ENCODE measurements around the gene UMAD1.
"Not testable (repeated sequence)": the region's sequence is repeated elsewhere in the genome, so short reads cannot be mapped to it uniquely, and the experiment has no call there.

The UMAD1 gene

GRCh38 chr7:7675686-7676085 is 35.1 kb downstream of the UMAD1 start:
- H3K4me2 ChIP-seq (ENCODE audit: low read length), result no peak overlapping the region
- H3K27me3 ChIP-seq (ENCODE audit: control insufficient read depth, insufficient read depth, low read length), result no peaks in the 10 kb centered on the region
- no peak overlapping the region for H3K9ac ChIP-seq (ENCODE audit: low read depth, low read length)
- no peak overlapping the region for H3K4me3 ChIP-seq (ENCODE audit: low read length)
- H3K36me3 ChIP-seq (ENCODE audit: insufficient read depth, low read length), result no peaks in the 10 kb centered on the region
- no peaks in the 10 kb centered on the region for H3K9me3 ChIP-seq (replicated peaks; ENCODE audit: low read length)
- H3K4me1 ChIP-seq (ENCODE audit: control insufficient read depth, insufficient read depth, low read length), result no peaks in the 10 kb centered on the region

DNA sequence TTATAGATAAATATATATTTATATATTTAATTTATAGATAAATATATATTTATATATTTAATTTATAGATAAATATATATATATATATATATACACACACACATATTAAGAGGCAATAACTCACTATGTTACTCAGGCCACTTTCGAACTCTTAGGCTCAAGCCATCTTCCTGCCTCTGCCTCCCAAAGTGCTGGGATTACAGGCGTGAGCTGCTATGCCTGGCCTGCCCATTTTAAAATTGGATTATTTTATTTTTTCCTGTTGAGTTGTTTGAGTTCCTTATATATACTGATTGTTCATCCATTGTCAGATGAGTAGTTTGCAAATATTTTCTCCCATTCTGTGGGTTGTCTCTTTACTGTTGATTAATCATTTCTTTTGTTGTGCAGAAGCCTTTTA is 39.1 kb downstream of the UMAD1 start:
- not testable (repeated sequence) for H3K4me2 ChIP-seq (ENCODE audit: low read length); H3K9me3 ChIP-seq (replicated peaks; ENCODE audit: low read length); H3K4me3 ChIP-seq (ENCODE audit: low read length); H3K36me3 ChIP-seq (ENCODE audit: insufficient read depth, low read length); H3K9ac ChIP-seq (ENCODE audit: low read depth, low read length); H3K27me3 ChIP-seq (ENCODE audit: control insufficient read depth, insufficient read depth, low read length)
- H3K4me1 ChIP-seq (ENCODE audit: control insufficient read depth, insufficient read depth, low read length), result peaks cover 10% of the 10 kb centered on the region

- no peaks in the 10 kb centered on the region for H3K9me3 ChIP-seq (replicated peaks; ENCODE audit: low read length)
- peak overlapping the region; percentile 39 for H3K9ac ChIP-seq (ENCODE audit: low read depth, low read length)
- H3K4me2 ChIP-seq (ENCODE audit: low read length), result peak overlapping the region; percentile 65
- peaks cover 10% of the 10 kb centered on the region for H3K4me1 ChIP-seq (ENCODE audit: control insufficient read depth, insufficient read depth, low read length)
- no peak overlapping the region for H3K4me3 ChIP-seq (ENCODE audit: low read length)
- no peaks in the 10 kb centered on the region for H3K27me3 ChIP-seq (ENCODE audit: control insufficient read depth, insufficient read depth, low read length)
- no peaks in the 10 kb centered on the region for H3K36me3 ChIP-seq (ENCODE audit: insufficient read depth, low read length)
Observed at GRCh38 chr7:7681191-7681935, 40.8 kb downstream of the UMAD1 start.

GRCh38 chr7:7681936-7682329 is 41.4 kb downstream of the UMAD1 start:
- H3K4me2 ChIP-seq (ENCODE audit: low read length), result no peak overlapping the region
- H3K9ac ChIP-seq (ENCODE audit: low read depth, low read length), result peak overlapping the region; percentile 15
- no peaks in the 10 kb centered on the region for H3K36me3 ChIP-seq (ENCODE audit: insufficient read depth, low read length)
- H3K4me1 ChIP-seq (ENCODE audit: control insufficient read depth, insufficient read depth, low read length), result peaks cover 12% of the 10 kb centered on the region
- no peaks in the 10 kb centered on the region for H3K27me3 ChIP-seq (ENCODE audit: control insufficient read depth, insufficient read depth, low read length)
- no peak overlapping the region for H3K4me3 ChIP-seq (ENCODE audit: low read length)
- H3K9me3 ChIP-seq (replicated peaks; ENCODE audit: low read length), result no peaks in the 10 kb centered on the region

DNA sequence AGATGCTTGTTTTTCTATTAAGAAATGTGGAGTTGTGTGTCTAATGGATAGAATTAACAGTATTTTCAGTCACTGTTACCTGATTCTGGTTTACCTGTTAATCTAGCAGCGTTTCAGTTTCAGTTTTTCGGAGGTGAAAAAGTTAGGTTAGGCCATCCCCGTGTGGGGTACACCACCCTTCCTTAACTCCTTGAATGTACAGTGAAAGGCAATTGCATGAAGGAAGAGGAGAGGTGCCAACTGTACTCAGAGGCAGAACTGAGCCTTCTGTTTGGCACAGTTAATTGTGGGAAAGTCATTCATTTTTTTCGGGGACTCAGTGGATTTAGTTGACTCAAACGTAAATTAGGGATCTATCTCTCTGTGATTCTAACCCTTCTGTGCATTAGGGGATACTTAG is 42.3 kb downstream of the UMAD1 start:
- H3K4me1 ChIP-seq (ENCODE audit: control insufficient read depth, insufficient read depth, low read length), result peaks cover 15% of the 10 kb centered on the region
- no peaks in the 10 kb centered on the region for H3K9me3 ChIP-seq (replicated peaks; ENCODE audit: low read length)
- no peak overlapping the region for H3K9ac ChIP-seq (ENCODE audit: low read depth, low read length)
- no peaks in the 10 kb centered on the region for H3K27me3 ChIP-seq (ENCODE audit: control insufficient read depth, insufficient read depth, low read length)
- peak overlapping the region; percentile 53 for H3K4me2 ChIP-seq (ENCODE audit: low read length)
- no peaks in the 10 kb centered on the region for H3K36me3 ChIP-seq (ENCODE audit: insufficient read depth, low read length)
- H3K4me3 ChIP-seq (ENCODE audit: low read length), result no peak overlapping the region

DNA sequence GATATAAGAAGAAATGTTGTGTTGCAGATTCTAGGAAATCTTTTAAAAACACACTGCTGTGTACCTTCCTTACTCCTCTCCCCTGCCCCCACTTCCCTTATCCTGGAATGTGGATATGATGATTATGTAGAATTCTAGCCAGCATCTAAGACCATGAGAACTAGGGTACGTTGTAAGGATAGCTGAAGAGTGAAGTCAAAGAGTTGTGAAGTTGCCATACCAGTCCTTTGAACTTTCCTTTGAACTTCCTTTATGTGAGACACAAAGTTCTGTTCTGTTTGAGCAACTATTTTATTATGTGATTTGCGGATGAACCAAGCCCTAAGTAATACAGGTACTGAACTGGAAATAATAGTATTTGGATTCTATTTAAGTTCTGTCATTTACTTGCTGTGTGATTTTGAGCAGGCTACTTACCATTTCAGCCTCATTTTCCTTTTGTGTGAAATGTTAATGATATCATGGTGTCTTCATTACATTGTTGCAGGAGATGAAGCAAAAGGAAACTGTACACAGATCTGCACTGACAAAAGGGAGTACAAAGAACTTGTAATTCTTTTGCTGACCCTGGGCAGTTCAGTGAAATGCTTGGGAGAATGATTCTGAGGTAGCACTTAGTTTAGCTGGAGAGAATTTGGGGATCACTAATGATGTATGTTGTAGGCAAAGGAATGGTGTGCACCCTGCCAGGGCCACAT is 46.4 kb downstream of the UMAD1 start:
- Histone ChIP-seq H3K9ac (ENCODE audit: low read depth, low read length) (no peak overlapping the region), H3K4me3 (ENCODE audit: low read length) (no peak overlapping the region), H3K4me2 (ENCODE audit: low read length) (no peak overlapping the region), H3K4me1 (ENCODE audit: control insufficient read depth, insufficient read depth, low read length) (peaks cover 25% of the 10 kb centered on the region), H3K27me3 (ENCODE audit: control insufficient read depth, insufficient read depth, low read length) (no peaks in the 10 kb centered on the region), H3K9me3 (replicated peaks; ENCODE audit: low read length) (no peaks in the 10 kb centered on the region), H3K36me3 (ENCODE audit: insufficient read depth, low read length) (no peaks in the 10 kb centered on the region)

DNA sequence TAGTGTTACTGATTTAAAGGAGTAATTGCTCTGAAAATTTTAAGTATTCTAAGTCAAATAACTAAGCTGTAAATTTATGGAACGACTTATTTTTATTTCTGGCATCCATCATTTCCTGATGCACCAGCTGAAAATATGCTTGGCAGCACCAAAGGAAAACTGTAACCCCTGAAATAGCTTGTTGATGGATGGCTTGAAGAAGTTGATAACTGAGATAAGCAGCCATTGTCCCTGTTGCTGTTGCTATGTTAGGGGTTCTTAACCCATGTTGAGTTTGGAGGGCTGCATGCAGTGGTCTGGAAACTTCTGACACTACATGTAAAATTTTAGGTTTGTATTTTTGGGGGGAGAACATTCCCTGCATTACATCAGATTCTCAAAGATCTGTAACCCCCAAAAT is 47.2 kb downstream of the UMAD1 start:
- no peak overlapping the region for H3K4me2 ChIP-seq (ENCODE audit: low read length)
- peaks cover 22% of the 10 kb centered on the region for H3K4me1 ChIP-seq (ENCODE audit: control insufficient read depth, insufficient read depth, low read length)
- no peak overlapping the region for H3K9ac ChIP-seq (ENCODE audit: low read depth, low read length)
- H3K36me3 ChIP-seq (ENCODE audit: insufficient read depth, low read length), result no peaks in the 10 kb centered on the region
- H3K9me3 ChIP-seq (replicated peaks; ENCODE audit: low read length), result no peaks in the 10 kb centered on the region
- H3K4me3 ChIP-seq (ENCODE audit: low read length), result no peak overlapping the region
- no peaks in the 10 kb centered on the region for H3K27me3 ChIP-seq (ENCODE audit: control insufficient read depth, insufficient read depth, low read length)

DNA sequence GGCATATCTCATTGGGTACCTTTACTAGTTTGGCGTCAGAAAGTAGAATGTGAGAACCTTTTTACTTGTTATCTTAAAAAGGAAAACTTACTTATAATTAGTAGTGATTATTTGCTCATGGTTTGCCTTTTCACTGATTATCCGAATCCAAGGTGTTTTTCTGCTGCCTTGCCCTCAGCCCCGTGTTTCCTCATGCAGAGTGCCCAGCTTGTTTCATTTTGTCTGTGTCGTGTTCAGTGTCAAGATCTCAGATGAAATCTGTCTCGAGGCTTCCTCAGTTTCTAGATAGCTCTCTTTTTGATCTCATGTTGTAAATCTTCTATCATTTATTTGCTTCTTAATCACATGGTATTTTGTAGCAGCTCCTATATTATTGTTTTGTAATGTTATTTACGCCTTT is 47.8 kb downstream of the UMAD1 start:
- Histone ChIP-seq H3K4me3 (ENCODE audit: low read length) (no peak overlapping the region), H3K9ac (ENCODE audit: low read depth, low read length) (no peak overlapping the region), H3K4me1 (ENCODE audit: control insufficient read depth, insufficient read depth, low read length) (peaks cover 23% of the 10 kb centered on the region), H3K27me3 (ENCODE audit: control insufficient read depth, insufficient read depth, low read length) (no peaks in the 10 kb centered on the region), H3K9me3 (replicated peaks; ENCODE audit: low read length) (no peaks in the 10 kb centered on the region), H3K36me3 (ENCODE audit: insufficient read depth, low read length) (no peaks in the 10 kb centered on the region), H3K4me2 (ENCODE audit: low read length) (peak overlapping the region; percentile 65)

DNA sequence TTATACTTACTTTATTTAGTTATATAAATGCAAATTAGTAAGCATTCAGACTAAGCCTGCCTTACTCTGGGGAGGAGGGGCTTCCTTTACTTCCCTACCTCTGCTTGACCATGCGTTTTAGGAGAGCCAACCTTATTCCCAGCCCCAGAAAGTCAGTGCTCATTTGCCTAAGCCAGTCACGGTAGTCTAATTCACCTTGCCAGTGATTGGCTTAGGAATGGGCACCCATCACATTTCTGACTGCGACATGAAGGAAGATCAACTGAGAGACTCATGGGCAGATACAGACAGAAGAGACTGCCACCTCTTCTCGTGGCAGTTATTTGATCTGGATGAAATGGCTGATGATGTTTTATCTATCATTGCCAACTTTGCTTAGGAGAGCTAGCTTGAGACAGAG is 48.4 kb downstream of the UMAD1 start:
- no peaks in the 10 kb centered on the region for H3K27me3 ChIP-seq (ENCODE audit: control insufficient read depth, insufficient read depth, low read length)
- H3K4me3 ChIP-seq (ENCODE audit: low read length), result no peak overlapping the region
- peak overlapping the region; percentile 29 for H3K4me2 ChIP-seq (ENCODE audit: low read length)
- H3K36me3 ChIP-seq (ENCODE audit: insufficient read depth, low read length), result no peaks in the 10 kb centered on the region
- H3K4me1 ChIP-seq (ENCODE audit: control insufficient read depth, insufficient read depth, low read length), result peaks cover 27% of the 10 kb centered on the region
- no peaks in the 10 kb centered on the region for H3K9me3 ChIP-seq (replicated peaks; ENCODE audit: low read length)
- H3K9ac ChIP-seq (ENCODE audit: low read depth, low read length), result no peak overlapping the region

DNA sequence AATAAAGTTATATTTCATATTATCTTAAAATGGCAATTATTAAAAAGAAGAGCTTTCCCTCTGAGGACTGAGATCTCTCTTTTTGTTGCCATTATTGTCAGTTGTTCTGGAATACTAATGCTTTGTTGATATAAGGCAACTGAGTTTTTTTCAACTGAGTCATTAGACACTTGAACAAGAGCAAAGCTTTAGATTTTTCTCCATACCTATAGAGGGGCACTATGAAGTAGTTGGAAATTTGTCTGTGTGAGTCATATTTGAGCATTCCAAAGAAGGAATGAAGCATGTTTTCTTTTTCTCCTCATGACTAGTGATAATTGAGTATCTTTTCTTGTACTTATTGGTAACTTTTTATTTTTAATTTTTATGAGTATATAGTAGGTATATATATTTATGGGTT is 53.3 kb downstream of the UMAD1 start:
- H3K36me3 ChIP-seq (ENCODE audit: insufficient read depth, low read length), result no peaks in the 10 kb centered on the region
- H3K27me3 ChIP-seq (ENCODE audit: control insufficient read depth, insufficient read depth, low read length), result no peaks in the 10 kb centered on the region
- H3K4me1 ChIP-seq (ENCODE audit: control insufficient read depth, insufficient read depth, low read length), result peaks cover 58% of the 10 kb centered on the region
- H3K9ac ChIP-seq (ENCODE audit: low read depth, low read length), result peak overlapping the region; percentile 23
- no peaks in the 10 kb centered on the region for H3K9me3 ChIP-seq (replicated peaks; ENCODE audit: low read length)
- no peak overlapping the region for H3K4me3 ChIP-seq (ENCODE audit: low read length)
- peak overlapping the region; percentile 44 for H3K4me2 ChIP-seq (ENCODE audit: low read length)

GRCh38 chr7:7694542-7694941 is 54.0 kb downstream of the UMAD1 start:
- peaks cover 55% of the 10 kb centered on the region for H3K4me1 ChIP-seq (ENCODE audit: control insufficient read depth, insufficient read depth, low read length)
- H3K9ac ChIP-seq (ENCODE audit: low read depth, low read length), result no peak overlapping the region
- H3K9me3 ChIP-seq (replicated peaks; ENCODE audit: low read length), result no peaks in the 10 kb centered on the region
- H3K36me3 ChIP-seq (ENCODE audit: insufficient read depth, low read length), result no peaks in the 10 kb centered on the region
- H3K4me2 ChIP-seq (ENCODE audit: low read length), result peak overlapping the region; percentile 11
- H3K4me3 ChIP-seq (ENCODE audit: low read length), result no peak overlapping the region
- no peaks in the 10 kb centered on the region for H3K27me3 ChIP-seq (ENCODE audit: control insufficient read depth, insufficient read depth, low read length)

Measured in skeletal muscle satellite cell (primary cell).